Measurements from ENCODE around the gene SELENOW. TPM values are rescaled to one million over a fixed set of nuclear protein-coding genes. Genes with fewer than 3 reads are reported as not detected.
"Not testable (repeated sequence)": the region's sequence is repeated elsewhere in the genome, so short reads cannot be mapped to it uniquely, and the experiment has no call there.

SELENOW gene
- total RNA-seq, 1 donor from 2014 or later, result 944 TPM

- intact Hi-C loops (cut with DNase I), result no loop called here
- no peak for DNase-seq (ENCODE audit: low spot score)
Measured at GRCh38 chr19:47755762-47756626, 22.5 kb upstream of the SELENOW start.

GRCh38 chr19:47756627-47756929 is 21.9 kb upstream of the SELENOW start:
- no peak for DNase-seq (ENCODE audit: low spot score)
- intact Hi-C loops (cut with DNase I), result no loop called here

- intact Hi-C loops (cut with DNase I), result no loop called here
- no peak for DNase-seq (ENCODE audit: low spot score)
Measured at GRCh38 chr19:47756953-47757608, 21.4 kb upstream of the SELENOW start.

GRCh38 chr19:47757617-47758442 is 20.7 kb upstream of the SELENOW start:
- intact Hi-C loops (cut with DNase I), result no loop called here
- DNase-seq (ENCODE audit: low spot score), result no peak

GRCh38 chr19:47758443-47758804 is 20.1 kb upstream of the SELENOW start:
- intact Hi-C loops (cut with DNase I), result no loop called here
- DNase-seq (ENCODE audit: low spot score), result no peak

GRCh38 chr19:47760632-47760999 is 17.9 kb upstream of the SELENOW start:
- DNase-seq (ENCODE audit: low spot score), result no peak
- intact Hi-C loops (cut with DNase I), result no loop called here

- intact Hi-C loops (cut with DNase I), result no loop called here
- no peak for DNase-seq (ENCODE audit: low spot score)
Measured at GRCh38 chr19:47761566-47761965, 16.9 kb upstream of the SELENOW start.

GRCh38 chr19:47762151-47762550 is 16.4 kb upstream of the SELENOW start:
- intact Hi-C loops (cut with DNase I), result no loop called here
- no peak for DNase-seq (ENCODE audit: low spot score)

GRCh38 chr19:47762615-47763308 is 15.7 kb upstream of the SELENOW start:
- intact Hi-C loops (cut with DNase I), result no loop called here
- no peak for DNase-seq (ENCODE audit: low spot score)

- intact Hi-C loops (cut with DNase I); DNase-seq (ENCODE audit: low spot score): not testable (repeated sequence)
Measured at GRCh38 chr19:47764705-47765104, 13.8 kb upstream of the SELENOW start.

GRCh38 chr19:47765523-47766358 is 12.8 kb upstream of the SELENOW start:
- no peak for DNase-seq (ENCODE audit: low spot score)
- intact Hi-C loops (cut with DNase I), result loop anchor here (1.0 to 2.0 kb wide), 2 partner anchors 23 to 99 kb away; no protein-coding TSS in a partner anchor

- no peak for DNase-seq (ENCODE audit: low spot score)
- intact Hi-C loops (cut with DNase I), result loop anchor here (1.0 to 2.0 kb wide), 2 partner anchors 22 to 99 kb away; no protein-coding TSS in a partner anchor
Measured at GRCh38 chr19:47766359-47766620, 12.2 kb upstream of the SELENOW start.

GRCh38 chr19:47766670-47767069 is 11.8 kb upstream of the SELENOW start:
- DNase-seq (ENCODE audit: low spot score), result no peak
- intact Hi-C loops (cut with DNase I), result loop anchor here (1.0 to 2.0 kb wide), 2 partner anchors 22 to 98 kb away; no protein-coding TSS in a partner anchor

GRCh38 chr19:47767349-47767748 is 11.2 kb upstream of the SELENOW start:
- no peak for DNase-seq (ENCODE audit: low spot score)
- intact Hi-C loops (cut with DNase I), result loop anchor here (2.0 kb wide), 1 partner anchor 97 kb away; no protein-coding TSS in a partner anchor

- intact Hi-C loops (cut with DNase I), result no loop called here
- no peak for DNase-seq (ENCODE audit: low spot score)
Measured at GRCh38 chr19:47768604-47769003, 9.9 kb upstream of the SELENOW start.

- no peak for DNase-seq (ENCODE audit: low spot score)
- intact Hi-C loops (cut with DNase I), result no loop called here
Measured at GRCh38 chr19:47769534-47769933, 9.0 kb upstream of the SELENOW start.

GRCh38 chr19:47771291-47771690 is 7.2 kb upstream of the SELENOW start:
- DNase-seq (ENCODE audit: low spot score); intact Hi-C loops (cut with DNase I): not testable (repeated sequence)

- intact Hi-C loops (cut with DNase I), result no loop called here
- no peak for DNase-seq (ENCODE audit: low spot score)
Measured at GRCh38 chr19:47776568-47776967, 1.9 kb upstream of the SELENOW start.

Measured in cardiac septum (tissue), 1 donor.